GM12878 (cell line): ENCODE results near the gene EXD3.

ENCODE experiments used
- CEBPB ChIP-seq, 2 experiments: fragments of 150-350 bp in 1 of 2; IDR thresholded peaks; 2 replicates each; pipeline ENCODE4 v1.6.1; 2012 to 2014; ENCODE audit warnings: low read depth in 2 of 2, low read length in 2 of 2, borderline replicate concordance in 1 of 2, inconsistent platforms in 1 of 2
- CTCF ChIP-seq, 3 experiments: IDR thresholded peaks in 2 of 3; conservative IDR thresholded peaks in 1 of 3; 2 replicates each; pipeline ENCODE4 v1.5.1; 2011; ENCODE audit warnings: low read depth in 3 of 3, low read length in 3 of 3, mild to moderate bottlenecking in 3 of 3, control low read depth in 2 of 3, moderate library complexity in 2 of 3, inconsistent platforms in 1 of 3, mixed read lengths in 1 of 3; ENCODE audit not compliant: control insufficient read depth in 2 of 3, insufficient read depth in 1 of 3; ENCODE audit errors: extremely low read depth in 1 of 3
- JUNB ChIP-seq: IDR thresholded peaks from 2 replicates; pipeline ENCODE4 v1.6.1; 2016; ENCODE audit warnings: antibody characterized with exemption, mild to moderate bottlenecking
- PBX3 ChIP-seq: IDR thresholded peaks from 2 replicates; pipeline ENCODE4 v1.6.1; 2011; ENCODE audit warnings: mild to moderate bottlenecking, low read depth, low read length, moderate library complexity; ENCODE audit not compliant: insufficient replicate concordance
- POLR2AphosphoS2 ChIP-seq: IDR thresholded peaks from 2 replicates; pipeline ENCODE4 v1.6.1; 2011; ENCODE audit warnings: low read depth, mild to moderate bottlenecking, low read length, improper control_type of control experiment, moderate library complexity
- RUNX3 ChIP-seq: IDR thresholded peaks from 2 replicates; pipeline ENCODE4 v1.6.1; 2012; ENCODE audit warnings: low read length, inconsistent platforms
- TF ChIP-seq, protein P1 (sequence below): fragments of 450-650 bp; IDR thresholded peaks from 2 replicates; pipeline ENCODE4 v1.6.1; 2016; ENCODE audit warnings: mild to moderate bottlenecking, moderate library complexity, borderline replicate concordance
- TF ChIP-seq, protein P2 (sequence below): fragments of 450-650 bp; IDR thresholded peaks from 2 replicates; pipeline ENCODE4 v1.6.1; 2017; ENCODE audit warnings: mild to moderate bottlenecking

- TF ChIP-seq JUNB (no peak), RUNX3 (no peak), CEBPB (IDR thresholded peaks at IDR 0.05; ENCODE audit: borderline replicate concordance in 1 of 2, low read depth in 2 of 2, low read length in 2 of 2) (no peak), CTCF (IDR thresholded peaks at IDR 0.05 in 2 of 3, conservative IDR thresholded peaks at IDR 0.05 in 1 of 3; ENCODE audit: control insufficient read depth in 2 of 3, extremely low read depth in 1 of 3, insufficient read depth in 1 of 3, low read depth in 3 of 3, low read length in 3 of 3) (no peak), POLR2AphosphoS2 (no peak), PBX3 (no peak)
- TF ChIP-seq, protein P1, sequence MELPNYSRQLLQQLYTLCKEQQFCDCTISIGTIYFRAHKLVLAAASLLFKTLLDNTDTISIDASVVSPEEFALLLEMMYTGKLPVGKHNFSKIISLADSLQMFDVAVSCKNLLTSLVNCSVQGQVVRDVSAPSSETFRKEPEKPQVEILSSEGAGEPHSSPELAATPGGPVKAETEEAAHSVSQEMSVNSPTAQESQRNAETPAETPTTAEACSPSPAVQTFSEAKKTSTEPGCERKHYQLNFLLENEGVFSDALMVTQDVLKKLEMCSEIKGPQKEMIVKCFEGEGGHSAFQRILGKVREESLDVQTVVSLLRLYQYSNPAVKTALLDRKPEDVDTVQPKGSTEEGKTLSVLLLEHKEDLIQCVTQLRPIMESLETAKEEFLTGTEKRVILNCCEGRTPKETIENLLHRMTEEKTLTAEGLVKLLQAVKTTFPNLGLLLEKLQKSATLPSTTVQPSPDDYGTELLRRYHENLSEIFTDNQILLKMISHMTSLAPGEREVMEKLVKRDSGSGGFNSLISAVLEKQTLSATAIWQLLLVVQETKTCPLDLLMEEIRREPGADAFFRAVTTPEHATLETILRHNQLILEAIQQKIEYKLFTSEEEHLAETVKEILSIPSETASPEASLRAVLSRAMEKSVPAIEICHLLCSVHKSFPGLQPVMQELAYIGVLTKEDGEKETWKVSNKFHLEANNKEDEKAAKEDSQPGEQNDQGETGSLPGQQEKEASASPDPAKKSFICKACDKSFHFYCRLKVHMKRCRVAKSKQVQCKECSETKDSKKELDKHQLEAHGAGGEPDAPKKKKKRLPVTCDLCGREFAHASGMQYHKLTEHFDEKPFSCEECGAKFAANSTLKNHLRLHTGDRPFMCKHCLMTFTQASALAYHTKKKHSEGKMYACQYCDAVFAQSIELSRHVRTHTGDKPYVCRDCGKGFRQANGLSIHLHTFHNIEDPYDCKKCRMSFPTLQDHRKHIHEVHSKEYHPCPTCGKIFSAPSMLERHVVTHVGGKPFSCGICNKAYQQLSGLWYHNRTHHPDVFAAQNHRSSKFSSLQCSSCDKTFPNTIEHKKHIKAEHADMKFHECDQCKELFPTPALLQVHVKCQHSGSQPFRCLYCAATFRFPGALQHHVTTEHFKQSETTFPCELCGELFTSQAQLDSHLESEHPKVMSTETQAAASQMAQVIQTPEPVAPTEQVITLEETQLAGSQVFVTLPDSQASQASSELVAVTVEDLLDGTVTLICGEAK = no peak
- TF ChIP-seq, protein P2, sequence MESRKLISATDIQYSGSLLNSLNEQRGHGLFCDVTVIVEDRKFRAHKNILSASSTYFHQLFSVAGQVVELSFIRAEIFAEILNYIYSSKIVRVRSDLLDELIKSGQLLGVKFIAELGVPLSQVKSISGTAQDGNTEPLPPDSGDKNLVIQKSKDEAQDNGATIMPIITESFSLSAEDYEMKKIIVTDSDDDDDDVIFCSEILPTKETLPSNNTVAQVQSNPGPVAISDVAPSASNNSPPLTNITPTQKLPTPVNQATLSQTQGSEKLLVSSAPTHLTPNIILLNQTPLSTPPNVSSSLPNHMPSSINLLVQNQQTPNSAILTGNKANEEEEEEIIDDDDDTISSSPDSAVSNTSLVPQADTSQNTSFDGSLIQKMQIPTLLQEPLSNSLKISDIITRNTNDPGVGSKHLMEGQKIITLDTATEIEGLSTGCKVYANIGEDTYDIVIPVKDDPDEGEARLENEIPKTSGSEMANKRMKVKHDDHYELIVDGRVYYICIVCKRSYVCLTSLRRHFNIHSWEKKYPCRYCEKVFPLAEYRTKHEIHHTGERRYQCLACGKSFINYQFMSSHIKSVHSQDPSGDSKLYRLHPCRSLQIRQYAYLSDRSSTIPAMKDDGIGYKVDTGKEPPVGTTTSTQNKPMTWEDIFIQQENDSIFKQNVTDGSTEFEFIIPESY = no peak
Observed at GRCh38 chr9:137380171-137380570, 42.8 kb downstream of the EXD3 start.
